Ammon's horn (tissue), 1 donor: ENCODE data around the gene LMNTD2.

Experiments used
- DNase-seq: peaks from one replicate; pipeline ENCODE4 v3.0.0-alpha.2; 2016; ENCODE audit warnings: low spot score

LMNTD2 gene

GRCh38 chr11:567011-567628 lies 6.6 kb upstream of the LMNTD2 start:
- DNase-seq: no peak

GRCh38 chr11:565921-566509 lies 5.5 kb upstream of the LMNTD2 start:
- DNase-seq: no peak

- no peak for DNase-seq
These were observed 3.5 kb upstream of the LMNTD2 start for GRCh38 chr11:563812-564578.

GRCh38 chr11:563066-563811 lies 2.7 kb upstream of the LMNTD2 start:
- no peak for DNase-seq

- DNase-seq: no peak
These were observed 1.6 kb upstream of the LMNTD2 start for GRCh38 chr11:562046-562645.

GRCh38 chr11:561148-562003 lies 838 bp upstream of the LMNTD2 start:
- DNase-seq: no peak

- DNase-seq: no peak
These were observed 730 bp downstream of the LMNTD2 start for GRCh38 chr11:559712-560304.

GRCh38 chr11:559020-559620 lies 1.4 kb downstream of the LMNTD2 start:
- no peak for DNase-seq

GRCh38 chr11:558503-558902 lies 2.0 kb downstream of the LMNTD2 start:
- DNase-seq: no peak

GRCh38 chr11:557328-558132 lies 3.0 kb downstream of the LMNTD2 start:
- DNase-seq: no peak

- no peak for DNase-seq
These were observed 3.8 kb downstream of the LMNTD2 start for GRCh38 chr11:556662-557256.

- DNase-seq: no peak
These were observed 4.5 kb downstream of the LMNTD2 start for GRCh38 chr11:555780-556661.

- no peak for DNase-seq
These were observed 5.2 kb downstream of the LMNTD2 start for GRCh38 chr11:555227-555779.

- DNase-seq: peak; percentile 55
These were observed 5.9 kb downstream of the LMNTD2 start for GRCh38 chr11:554428-555226.

GRCh38 chr11:553988-554340 lies 6.6 kb downstream of the LMNTD2 start:
- no peak for DNase-seq

GRCh38 chr11:553083-553987 lies 7.2 kb downstream of the LMNTD2 start:
- DNase-seq: no peak
